ENCODE measurements around the gene ITGB3.

DNA sequence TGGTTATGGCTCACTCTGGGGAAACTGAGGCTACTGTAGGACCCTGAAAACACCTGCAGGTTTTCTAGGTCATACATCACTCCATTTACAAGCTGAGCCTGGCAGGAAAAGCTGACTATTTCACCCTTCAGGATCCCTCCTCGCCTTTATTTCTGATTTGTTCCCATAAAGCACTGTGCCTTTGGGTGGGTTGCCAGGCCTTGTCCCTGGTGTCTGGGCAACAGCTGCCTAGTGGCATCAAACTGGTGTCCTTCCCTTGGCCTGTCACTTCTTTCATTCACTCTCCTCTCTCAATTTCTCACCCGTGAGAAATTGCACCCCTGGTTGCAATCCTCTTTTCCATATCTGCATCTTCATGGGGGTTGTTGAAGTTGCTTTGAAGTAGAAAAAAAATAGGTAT, 42.8 kb upstream of the ITGB3 start:
- TF ChIP-seq MAZ (IDR thresholded peaks at IDR 0.05; ENCODE audit: borderline replicate concordance, low read depth, low read length) (no peak), CTCF (conservative IDR thresholded peaks at IDR 0.05; ENCODE audit: low read depth, low read length) (no peak), CEBPB (IDR thresholded peaks at IDR 0.05; ENCODE audit: low read depth, low read length) (no peak), RAD21 (IDR thresholded peaks at IDR 0.05; ENCODE audit: low read length) (no peak), POLR2A (IDR thresholded peaks at IDR 0.05; ENCODE audit: low read depth, low read length) (no peak), RFX5 (IDR thresholded peaks at IDR 0.05; ENCODE audit: low read depth, low read length) (no peak), USF2 (IDR thresholded peaks at IDR 0.05; ENCODE audit: low read depth, low read length) (no peak), BHLHE40 (IDR thresholded peaks at IDR 0.05; ENCODE audit: low read depth, low read length) (no peak), ELK1 (IDR thresholded peaks at IDR 0.05; ENCODE audit: borderline replicate concordance, low read depth, low read length) (no peak), NFE2L2 (IDR thresholded peaks at IDR 0.05; ENCODE audit: low read depth, low read length) (no peak), MXI1 (IDR thresholded peaks at IDR 0.05; ENCODE audit: borderline replicate concordance, low read depth, low read length) (no peak)
